Suppressor macrophage treated with lipopolysaccharide for 1 hour (primary cell): ENCODE measurements around the gene UVSSA.
"Not testable (repeated sequence)": the region's sequence is repeated elsewhere in the genome, so short reads cannot be mapped to it uniquely, and the experiment has no call there.

Source experiments
- DNase-seq, 3 donors: peaks; one replicate each; pipeline ENCODE4 v3.0.0-alpha.2; 2020 to 2022

The UVSSA gene

DNA sequence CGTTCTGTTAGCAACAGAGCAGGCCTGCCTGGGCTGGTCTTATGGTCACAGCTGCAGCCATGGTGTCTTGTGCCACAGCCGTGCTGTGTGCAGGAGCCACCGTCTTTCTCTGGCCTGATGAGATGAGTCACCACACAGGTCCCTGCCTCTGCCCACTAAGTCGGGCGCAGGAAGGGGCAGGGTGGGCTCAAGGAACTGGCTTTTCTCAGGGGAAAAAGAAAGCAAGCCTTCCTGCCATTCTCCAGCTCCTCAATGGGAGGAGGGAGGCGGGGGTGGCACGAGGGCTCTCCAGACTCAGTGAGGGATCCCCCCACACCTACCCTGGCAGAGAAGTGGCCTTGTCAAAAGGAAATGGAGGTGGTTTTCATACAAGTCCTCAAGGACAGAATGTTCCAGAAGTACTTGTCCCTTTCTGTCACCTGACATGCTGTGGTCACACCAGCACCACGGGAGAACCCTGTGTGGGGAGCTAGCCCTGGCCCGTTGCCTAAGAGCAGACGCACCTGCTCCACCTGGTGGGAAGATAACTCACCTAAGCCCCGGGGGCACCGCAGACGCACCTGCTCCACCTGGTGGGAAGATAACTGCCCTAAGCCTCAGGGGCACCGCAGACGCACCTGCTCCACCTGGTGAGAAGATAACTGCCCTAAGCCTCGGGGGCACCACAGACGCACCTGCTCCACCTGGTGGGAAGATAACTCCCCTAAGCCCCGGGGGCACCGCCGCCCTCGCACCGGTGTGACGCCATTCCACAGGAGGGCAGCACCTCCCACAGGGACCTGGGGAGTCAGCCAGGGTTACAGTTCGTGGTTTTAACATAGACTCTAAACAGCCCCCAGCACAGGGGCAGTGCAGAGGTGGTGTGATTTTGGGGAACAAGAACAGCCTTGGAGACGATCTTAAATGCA is 18.5 kb downstream of the UVSSA start:
- no peak for DNase-seq

DNA sequence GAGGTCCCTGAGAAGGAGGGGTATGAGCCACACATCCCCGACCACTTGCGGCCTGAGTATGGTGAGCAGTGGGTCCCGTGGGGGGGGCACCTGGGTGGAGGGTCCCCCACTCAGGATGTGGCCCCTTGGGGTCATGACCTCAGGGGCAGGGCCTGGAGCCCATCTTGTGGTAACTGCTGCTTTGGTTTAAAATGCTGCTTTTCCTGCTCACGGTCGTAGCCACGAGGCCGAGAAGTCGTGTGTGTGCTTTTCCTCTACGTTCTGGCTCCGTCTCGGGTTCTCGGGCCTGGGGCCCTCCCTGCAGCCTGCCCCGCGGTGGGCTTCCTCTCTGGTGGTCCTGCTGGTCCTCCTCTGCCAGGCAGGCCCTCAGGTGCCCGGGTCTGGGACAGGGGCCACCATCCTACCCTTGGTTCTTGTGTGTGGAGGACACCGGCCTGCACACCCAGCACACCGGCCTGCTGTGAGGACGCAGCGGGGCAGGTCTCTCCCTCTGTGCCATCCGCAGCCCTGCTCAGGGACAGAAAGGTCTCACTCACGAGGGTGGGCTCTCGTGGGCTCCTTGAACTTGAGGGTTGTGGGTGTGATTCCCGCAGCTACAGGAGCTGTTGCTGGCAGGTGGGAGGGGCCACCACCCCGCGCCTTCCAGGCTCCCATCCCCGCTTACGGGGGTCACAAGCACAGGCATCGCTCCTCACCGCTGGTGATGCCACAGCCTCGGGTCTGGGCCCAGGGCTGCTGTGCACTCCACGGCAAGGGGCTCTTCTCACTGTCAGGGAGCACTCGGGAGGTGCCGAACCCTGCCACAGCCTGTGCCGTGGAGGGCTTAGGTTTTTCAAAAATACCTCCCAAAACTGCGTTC is 19.6 kb downstream of the UVSSA start:
- no peak for DNase-seq

DNA sequence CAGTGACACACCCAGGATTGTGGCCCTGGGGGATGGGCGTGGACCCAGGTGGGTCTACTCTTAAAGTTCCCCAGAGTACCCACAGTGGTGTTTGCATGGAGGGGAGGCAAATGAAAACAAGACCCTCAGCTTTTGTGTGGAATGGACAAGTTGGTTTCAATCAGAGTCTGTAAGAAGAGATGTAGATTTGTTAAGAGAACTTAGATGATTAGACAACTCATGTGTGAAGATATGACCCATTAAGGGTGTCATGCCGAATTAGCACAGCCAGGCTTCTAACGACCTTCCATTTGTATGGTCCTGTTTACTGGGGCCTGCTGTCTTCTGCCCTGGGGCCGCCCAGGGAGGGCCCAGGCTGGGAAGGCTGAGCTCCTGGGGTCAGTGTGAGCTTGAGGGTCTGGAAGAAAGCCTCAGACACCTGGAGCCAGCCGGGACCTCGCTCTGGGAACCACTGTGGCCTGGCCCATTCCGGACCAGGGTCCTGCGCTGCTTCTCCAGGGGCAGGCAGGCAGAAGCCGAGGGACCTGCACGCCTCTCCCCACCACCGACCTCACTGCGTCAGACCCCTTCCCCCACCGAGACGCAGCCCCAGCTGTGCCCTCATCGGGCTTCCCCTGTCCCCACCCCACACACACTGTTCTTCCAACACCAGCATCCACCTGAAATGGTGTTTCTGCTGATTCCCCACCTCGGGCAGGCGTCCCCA is 20.4 kb downstream of the UVSSA start:
- DNase-seq, result no peak

DNA sequence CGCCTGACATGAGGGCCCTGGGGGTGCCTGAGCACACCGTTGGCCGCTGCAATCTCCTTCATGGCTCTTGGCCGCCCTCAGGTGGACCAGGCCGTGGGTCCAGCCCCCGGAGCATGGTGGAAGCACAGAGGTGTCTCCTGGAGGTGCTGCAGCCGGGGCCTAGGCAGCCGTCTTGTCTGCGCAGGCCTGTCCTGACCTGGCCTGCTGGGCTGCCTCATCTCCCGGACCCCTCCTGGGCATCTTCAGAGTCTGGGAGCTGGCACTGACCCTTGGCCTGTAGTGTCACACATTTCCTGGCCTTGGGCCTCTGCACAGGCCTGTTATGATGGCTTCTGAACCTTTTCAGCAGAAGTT is 20.9 kb downstream of the UVSSA start:
- no peak for DNase-seq

DNA sequence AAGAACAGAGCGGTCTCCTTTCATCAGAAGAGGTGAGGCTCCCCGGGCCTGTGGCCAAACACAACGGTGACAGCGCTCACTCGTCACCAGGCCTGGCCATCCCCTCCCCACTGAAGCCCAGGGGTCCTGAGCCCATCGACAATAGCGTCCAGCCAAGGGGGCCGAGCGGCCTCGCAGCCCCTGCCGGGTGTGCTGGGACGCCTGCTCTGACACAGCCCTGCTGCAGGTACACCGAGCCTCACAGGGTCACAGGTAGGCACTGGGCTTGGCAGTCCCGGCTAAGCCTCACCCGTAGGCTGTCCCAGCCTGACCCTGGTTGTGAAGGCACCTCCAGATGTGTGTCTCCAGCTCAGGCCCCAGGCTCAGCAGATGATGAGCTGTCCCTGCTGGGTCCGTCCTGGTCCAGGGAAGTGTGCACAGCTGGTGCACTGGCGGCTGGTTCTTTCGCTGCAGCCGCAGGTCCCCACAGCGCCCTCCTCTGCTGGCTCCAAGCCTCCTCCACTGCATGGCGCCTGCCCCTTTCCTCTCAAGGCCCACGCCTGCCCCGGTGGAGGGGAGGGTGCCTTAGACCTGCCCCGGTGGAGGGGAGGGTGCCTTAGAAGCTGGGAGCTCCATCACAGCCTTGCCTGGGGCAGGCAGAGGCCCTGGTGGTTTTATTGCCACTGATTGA is 21.5 kb downstream of the UVSSA start:
- DNase-seq, result no peak

DNA sequence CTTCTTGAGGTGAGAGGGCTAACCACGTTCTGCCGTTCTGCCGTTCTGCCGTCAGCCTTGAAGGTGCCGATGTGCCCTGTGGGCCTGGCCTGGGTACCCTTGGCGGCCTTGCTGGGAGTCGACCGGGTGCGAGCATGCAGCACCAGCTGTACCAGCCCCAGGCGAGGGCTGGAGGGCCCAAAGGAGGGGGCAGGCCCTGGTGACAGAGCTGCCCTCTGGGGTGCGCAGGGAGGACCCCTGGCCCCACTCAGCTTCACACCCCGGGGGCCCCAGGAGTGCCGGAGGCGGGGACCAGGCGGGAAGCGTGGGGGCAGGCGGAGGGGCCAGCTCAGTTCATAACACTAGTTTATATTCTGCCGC is 22.1 kb downstream of the UVSSA start:
- no peak for DNase-seq

DNA sequence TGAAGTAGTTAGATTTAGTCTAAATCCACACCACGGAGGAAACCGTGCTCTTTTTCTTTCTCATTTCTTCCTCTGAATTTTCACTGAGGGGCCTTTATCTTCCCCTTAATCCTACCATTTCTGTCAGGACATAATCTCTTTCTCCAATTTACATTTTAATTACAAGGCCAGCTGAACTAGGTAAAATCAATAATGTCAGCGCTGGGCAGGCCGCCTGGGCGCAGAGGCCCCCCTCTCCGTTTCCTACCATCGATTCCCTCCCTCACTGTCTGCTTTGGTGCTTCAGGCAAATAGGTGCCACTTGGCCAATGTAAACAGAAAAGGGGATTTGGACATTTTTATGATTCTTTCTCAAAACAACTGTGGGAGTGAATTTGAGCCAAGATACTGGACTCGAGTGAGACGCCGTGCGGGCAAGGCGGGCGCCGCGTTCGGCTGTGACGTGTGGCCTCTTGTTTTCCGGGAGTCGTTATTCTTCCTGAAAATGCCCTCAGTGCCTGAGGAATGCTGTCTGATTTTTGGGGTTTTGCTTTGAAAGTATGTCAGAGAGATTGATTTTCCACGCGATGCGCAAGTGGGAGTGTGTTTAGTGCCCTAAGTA is 22.6 kb downstream of the UVSSA start:
- no peak for DNase-seq

DNA sequence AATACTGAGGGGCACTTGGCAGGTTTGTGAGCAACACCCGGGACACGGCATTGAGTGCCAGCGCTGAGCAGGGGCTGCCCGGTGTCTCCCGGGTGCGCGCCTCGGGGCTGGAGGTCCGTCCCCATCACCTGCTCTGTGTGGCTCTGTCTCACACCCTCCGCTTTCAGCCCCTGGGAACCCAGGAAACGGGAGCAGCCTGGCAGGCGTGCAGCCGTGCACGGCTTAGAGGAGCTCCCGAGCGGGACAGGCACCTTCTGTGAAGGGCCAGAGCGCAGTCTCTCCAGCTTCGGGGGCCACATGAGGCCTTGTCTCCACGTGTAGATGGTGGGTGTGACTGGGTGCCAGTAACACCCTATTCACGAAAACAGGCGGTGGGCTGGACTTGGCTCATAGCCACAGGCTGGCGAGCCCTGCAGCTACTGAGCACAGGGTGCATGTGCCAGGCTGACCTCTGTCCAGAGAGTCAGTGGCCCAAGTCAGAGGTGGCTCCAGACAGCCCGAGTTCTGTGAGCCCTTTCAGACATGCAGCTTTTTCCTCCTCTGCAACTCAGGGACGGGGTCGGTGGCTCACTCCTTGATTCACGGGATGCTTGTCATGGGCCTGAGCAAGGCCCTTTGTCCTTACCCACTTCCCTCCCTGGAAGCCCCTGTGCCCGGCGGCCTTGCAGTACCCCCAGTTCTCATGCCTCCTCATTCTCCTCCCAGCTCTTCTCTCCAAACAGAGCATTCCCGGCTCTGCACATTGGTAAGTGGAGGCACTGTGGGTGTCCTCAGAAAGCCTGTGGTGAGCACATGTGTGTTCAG is 23.5 kb downstream of the UVSSA start:
- DNase-seq, result no peak

DNA sequence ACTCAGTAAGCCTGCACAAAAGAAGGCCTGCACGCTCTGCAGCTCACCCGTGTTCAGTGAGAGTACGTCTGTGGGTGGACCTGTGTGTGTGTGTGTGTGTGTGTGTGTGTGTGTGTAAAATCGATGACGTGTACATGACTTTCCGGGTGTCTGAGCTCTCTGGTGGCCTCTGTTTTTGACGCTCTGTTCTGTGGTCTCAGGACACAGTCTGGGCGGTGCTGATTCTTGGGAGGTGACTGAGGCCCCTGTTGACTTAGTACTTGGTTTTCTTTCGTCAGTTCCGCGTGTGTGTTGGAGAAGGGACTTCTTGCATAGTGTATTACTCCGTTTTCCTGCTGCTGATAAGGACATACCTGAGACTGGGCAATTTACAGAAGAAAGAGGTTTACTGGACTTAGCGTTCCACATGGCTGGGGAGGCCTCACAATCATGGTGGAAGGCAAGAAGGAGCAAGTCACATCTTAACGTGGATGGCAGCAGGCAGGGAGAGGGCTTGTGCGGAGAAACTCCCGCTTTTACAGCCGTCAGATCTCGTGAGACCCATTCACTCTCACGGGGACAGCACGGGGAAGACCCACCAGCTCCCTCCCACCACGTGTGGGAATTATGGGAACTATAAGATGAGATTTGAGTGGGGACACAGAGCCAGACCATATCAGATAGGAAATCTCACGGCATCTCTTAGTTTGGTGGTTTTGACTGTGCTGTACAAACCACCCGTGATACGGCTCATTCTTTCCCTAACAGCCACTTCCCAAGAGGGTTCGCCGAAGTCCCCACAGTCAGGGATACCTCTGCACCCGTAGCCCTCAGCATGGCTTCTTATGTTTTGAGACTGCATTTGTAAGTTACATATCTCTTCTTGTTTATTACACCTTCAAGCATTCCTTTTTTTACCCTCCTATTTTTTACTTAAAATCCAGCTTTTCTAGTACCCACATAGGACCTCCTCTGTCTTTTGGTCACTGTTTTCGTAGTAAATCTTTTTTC is 24.5 kb downstream of the UVSSA start:
- DNase-seq, result no peak

DNA sequence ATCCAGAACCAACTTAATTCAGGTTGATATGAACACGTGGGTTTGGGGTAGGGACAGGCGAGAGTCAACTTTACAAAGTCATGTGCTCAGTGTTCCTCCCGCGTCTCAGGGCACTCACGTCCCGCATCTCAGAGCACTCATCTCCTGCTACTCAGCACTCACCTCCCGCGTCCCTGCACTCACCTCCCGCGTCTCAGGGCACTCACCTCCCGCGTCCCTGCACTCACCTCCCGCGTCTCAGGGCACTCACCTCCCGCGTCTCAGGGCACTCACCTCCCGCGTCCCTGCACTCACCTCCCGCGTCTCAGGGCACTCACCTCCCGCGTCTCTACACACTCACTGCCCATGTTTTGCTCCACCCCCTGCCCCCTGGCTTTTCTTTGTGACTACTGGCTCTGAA is 25.6 kb downstream of the UVSSA start:
- DNase-seq, result not testable (repeated sequence)

DNA sequence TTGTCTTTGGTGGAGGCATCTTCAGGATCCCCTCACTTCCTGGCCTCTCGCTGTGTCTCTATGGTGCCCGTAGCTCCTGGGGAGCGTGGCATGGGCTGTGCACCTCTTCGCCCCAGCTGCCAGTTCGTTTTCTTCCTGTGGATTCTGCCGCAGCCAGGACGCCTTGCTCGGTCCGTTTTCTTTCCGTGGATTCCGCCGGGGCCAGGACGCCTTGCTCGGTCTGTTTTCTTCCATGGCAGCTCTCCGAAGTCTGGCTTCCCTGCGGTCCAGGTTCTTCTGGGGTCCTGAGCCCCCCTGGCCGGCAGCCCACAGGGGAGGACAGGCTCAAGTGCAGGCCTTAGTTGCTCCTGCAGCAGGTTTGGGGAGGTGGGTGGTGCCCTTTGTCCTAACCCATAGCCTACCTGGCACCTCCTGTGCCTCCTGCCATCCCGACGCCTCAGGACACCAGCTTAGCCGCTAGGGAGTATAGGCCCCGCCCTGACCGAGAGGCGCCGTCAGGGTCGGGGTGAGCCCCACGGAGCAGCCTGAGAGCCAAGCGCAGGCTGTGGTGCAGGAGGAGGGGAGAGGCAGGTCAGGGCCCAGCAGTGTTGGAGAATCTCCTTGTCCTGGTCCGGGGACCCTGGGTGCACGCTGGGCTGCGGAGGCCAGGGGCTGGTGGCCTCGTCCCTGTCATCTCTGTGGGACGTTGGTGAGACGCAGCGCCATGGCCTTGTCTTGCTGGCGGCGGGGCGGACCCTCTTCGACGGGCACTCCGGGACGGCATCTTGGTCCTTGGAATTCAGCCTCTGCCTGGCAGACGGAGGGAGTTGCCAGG is 27.1 kb downstream of the UVSSA start:
- no peak for DNase-seq

DNA sequence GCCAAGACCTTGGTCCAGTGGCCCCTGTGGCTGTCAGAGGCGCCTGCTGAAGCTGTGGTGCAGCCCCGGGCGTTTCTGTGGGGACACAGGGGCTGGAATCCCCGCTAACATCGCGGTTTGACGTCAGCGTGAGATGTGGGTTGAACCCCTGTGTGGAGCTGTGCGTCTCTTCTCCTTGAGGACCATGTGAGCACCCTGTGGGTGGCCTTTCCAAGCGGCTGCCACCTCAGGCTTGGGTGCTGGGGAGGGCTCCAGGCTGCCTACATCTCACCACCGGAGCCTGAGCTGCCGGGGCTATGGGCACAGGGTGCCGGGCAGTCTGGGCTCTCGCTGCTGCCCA is 27.7 kb downstream of the UVSSA start:
- DNase-seq, result no peak

DNA sequence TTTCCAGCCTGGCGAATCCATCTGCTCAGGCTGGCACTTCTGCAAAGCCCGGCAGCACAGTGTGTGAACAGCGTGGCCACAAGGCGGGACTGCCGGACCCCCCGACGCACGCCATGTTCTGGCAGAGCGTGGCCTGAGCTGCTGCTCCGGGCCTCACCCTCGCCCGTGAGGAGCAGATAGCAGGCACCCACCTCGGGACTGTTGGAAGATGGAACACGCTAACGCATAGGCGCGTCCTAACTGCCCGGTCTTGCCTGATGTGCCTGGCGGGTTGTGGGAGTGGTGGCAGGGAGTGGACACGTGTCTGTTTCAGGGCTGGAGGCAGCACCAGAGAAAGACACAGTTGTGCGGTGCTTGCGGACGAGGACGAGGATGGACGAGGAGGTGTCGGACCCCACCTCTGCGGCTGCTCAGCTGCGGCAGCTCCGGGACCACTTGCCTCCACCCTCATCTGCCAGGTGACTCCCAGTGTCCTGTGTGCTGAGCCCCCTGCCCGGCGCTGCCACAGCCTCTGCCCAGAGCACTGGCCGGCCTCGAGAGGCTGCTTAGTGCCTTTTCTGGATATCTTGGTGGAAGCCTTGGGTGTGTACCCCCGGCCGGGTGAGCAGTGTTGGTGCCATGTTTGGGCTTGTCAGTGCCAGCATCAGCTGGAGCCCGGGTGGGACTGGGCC is 28.2 kb downstream of the UVSSA start:
- no peak for DNase-seq

DNA sequence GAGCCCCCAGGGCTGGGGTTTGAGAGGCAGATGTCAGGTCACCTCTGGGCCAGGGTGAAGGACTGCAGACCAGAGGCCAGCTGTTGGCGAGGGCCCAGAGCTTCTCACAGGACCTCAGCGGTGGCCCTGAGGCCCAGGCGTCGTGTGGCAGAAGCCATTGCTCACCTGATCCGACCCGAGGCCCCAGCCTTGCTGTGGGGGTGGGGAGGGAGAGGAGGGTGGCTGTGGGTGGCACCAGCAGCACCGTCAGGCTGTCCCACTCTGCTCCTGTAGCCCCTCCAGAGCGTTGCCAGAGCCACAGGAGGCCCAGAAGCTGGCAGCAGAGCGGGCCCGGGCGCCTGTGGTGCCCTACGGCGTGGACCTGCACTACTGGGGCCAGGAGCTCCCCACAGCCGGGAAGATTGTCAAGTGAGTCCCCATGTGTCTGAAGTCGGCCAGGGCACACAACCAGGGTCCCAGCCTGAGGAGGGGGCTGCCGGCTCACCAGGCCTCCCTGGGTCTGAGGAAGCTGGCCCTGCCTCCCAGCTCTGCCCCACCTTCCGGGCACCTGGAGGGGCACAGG is 28.8 kb downstream of the UVSSA start:
- no peak for DNase-seq

DNA sequence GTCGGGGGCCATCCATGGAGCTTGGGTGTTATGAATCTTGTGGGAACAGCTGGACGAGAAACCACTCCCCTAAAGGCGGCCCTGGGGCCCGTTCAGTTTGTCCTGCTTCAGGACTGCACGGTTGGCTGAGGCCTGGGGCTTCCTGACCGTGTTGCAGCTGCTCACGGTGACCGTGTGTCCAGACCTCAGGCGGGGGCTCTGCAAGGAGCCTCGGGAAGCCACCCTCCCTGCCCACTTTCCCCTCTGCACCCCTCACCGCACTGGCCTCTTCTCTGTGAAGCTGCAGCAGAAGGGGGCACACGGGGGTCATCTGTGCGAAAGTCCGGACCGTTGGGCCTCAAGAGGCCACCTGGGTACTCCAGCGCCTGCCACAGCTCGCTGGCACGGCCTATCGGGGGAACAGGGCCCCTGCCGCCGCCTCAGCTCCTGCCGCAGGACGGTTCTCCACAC is 29.4 kb downstream of the UVSSA start:
- no peak for DNase-seq

DNA sequence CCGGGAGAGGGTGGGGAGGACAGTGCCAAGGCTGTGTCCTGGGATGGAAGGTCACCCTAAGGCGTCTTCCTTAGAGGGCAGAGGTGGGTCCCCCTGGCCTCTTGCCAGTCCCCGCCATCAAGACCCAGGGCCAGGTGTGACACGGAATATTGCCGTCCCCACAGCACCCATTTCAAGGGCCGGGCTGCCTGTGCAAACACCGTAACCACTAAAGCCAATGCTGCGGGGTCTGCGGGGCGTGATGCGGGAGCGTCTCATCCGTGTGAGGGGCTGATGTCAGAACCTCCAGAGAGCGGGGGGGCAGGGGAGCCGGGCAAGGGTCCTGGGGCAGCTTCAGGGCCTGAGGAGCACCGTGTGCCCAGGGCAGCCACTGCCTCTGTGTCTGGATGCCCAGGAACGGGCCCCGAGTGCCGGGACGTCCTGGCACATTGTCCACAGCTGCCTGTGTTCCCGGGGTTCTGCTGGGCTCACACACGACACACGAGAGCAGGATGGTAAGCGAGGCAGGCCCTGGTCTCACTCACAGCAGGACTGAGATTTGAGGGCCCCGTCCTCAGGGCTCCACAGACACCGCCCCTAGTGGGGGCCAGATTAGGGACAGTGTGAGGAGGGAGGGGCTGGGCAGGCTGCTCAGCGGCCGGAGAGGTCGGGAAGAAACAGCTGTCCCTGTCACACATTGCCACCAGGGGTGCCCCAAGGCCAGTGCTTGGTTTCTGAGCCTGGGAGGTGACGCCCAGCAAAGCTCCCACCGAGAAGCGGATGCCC is 30.0 kb downstream of the UVSSA start:
- no peak for DNase-seq

DNA sequence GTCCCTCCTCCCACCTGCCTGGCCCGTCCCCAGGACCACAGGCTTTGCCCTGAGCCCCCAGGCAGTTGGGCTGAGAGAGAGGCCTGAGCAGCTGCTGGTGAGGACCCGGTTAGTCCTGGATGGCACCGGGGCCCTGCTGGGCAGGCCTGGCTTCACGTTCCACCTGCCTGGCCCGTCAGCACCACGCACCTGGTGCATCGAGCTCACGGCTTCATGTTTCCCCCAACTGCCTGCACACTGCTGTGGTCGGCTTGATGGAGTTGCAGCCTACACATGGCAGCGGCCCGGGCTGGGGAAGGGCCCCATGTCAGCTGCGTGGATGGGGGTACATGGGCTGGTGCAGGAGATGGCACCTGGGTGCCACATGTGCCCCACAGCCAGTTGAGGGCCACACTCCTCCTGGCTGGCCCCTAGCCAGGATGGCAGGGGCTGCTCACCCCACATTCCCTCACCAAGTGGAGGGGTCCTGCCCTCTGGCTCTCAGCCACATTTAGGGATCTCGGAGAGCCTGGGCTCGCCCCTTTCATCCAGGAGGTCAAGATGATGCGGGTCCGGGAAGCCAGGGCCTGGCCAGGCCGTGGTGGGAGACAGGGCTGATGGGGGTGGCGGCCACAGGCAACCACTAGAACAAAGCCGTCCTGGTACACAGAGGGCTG is 30.7 kb downstream of the UVSSA start:
- no peak for DNase-seq
